GM13976 (cell line): ENCODE results near the gene GCHFR.

Experiments used
- DNase-seq: peaks from one replicate; pipeline ENCODE4 v3.0.0; 2012; ENCODE audit warnings: low spot score
- in situ Hi-C: fragments of 300-500 bp; cut with MboI; formaldehyde crosslinking; loops from one replicate; pipeline ENCODE4 v1.12.0; 2022; ENCODE audit warnings: low sequenced_read_pairs, mixed read lengths, inconsistent platforms; ENCODE audit not compliant: unreplicated experiment
- TF ChIP-seq, protein P1 (sequence below): IDR thresholded peaks from 2 replicates; pipeline ENCODE4 v1.5.1; 2012; ENCODE audit warnings: borderline replicate concordance, mild to moderate bottlenecking; ENCODE audit not compliant: insufficient read depth; ENCODE audit errors: extremely low read depth, missing control alignments, control extremely low read depth

Gene GCHFR

DNA sequence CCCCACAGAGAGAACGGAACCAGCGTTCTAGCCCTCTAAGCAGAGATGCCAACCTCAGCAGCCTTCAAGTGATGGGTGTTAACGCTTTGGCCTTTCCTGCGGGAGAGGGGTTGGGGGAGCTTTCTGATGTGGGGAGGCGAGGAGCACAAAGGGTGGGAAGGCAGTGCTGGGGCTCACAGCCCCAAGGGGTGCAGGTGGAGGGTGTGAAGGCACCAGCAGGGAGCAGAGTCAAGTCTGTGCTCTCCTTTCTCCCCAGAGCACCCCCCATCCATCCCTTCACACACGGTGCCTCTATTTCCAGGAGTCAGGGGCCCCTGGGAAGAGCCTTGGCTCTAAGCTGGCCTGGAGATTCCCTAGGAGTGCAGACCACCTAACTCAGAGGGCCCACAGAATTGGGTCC is 10.0 kb downstream of the GCHFR start:
- in situ Hi-C loops = no loop called here
- TF ChIP-seq, protein P1, sequence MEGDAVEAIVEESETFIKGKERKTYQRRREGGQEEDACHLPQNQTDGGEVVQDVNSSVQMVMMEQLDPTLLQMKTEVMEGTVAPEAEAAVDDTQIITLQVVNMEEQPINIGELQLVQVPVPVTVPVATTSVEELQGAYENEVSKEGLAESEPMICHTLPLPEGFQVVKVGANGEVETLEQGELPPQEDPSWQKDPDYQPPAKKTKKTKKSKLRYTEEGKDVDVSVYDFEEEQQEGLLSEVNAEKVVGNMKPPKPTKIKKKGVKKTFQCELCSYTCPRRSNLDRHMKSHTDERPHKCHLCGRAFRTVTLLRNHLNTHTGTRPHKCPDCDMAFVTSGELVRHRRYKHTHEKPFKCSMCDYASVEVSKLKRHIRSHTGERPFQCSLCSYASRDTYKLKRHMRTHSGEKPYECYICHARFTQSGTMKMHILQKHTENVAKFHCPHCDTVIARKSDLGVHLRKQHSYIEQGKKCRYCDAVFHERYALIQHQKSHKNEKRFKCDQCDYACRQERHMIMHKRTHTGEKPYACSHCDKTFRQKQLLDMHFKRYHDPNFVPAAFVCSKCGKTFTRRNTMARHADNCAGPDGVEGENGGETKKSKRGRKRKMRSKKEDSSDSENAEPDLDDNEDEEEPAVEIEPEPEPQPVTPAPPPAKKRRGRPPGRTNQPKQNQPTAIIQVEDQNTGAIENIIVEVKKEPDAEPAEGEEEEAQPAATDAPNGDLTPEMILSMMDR = no peak
- DNase-seq = no peak

DNA sequence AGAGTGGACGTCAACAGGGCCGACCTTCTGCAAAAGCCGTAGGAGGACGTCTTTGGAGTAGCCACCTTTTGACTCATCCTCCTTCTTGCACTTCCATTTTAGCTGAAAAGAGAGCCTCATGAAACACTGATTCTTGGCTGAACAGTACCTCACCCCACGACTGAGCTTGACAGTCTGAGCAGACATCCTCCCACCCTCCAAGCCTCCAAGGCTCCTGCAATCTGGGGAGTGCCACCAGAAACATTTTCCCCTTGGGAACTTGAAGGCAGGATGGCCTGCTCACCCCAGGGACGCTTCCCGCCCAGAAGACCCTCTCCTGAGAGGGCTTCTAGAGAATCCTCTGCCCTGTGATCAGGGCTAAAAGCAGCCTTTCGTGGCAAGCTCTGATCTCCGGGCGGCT is 11.1 kb downstream of the GCHFR start:
- no peak for DNase-seq
- in situ Hi-C loops = no loop called here
- TF ChIP-seq, protein P1 = no peak

DNA sequence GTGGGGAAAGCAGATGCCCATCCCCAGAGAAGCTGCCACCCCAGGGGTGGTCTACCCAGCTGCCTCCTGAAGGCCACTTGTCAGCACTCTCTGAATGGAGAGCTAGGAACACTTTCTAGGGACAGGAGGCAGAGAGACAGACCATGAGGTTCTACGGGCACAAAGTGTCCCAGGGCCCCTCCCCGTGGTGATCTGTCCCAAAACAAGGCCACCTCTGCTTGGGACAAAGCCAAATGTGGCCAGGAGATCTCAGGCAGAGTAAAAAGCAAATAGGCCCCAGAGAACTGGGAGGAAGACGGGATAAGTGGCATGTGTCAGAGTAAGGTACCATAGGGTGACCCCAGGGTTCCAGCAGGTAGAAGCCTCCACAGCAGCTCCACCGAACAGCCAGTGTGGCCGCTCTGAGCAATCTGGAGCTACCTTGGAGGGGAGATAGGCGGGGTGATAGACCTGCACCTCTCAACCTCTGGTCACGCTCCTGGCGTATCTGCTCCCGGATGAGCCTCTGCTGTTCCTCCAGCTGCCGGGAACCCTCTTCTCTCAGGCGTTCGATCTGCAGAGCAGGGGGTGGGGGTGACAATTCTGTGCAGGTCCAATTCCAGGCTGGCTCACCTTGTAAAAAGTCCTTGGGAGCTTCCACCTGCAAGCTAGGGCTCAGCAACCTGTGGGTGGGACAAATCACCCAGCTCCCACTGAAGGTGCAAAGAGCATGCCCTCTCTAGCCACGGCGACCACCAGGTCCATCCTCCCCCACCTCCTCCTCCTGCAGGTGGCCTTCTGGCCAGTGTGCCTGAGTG is 12.1 kb downstream of the GCHFR start:
- in situ Hi-C loops = no loop called here
- DNase-seq = no peak
- TF ChIP-seq, protein P1 = no peak

DNA sequence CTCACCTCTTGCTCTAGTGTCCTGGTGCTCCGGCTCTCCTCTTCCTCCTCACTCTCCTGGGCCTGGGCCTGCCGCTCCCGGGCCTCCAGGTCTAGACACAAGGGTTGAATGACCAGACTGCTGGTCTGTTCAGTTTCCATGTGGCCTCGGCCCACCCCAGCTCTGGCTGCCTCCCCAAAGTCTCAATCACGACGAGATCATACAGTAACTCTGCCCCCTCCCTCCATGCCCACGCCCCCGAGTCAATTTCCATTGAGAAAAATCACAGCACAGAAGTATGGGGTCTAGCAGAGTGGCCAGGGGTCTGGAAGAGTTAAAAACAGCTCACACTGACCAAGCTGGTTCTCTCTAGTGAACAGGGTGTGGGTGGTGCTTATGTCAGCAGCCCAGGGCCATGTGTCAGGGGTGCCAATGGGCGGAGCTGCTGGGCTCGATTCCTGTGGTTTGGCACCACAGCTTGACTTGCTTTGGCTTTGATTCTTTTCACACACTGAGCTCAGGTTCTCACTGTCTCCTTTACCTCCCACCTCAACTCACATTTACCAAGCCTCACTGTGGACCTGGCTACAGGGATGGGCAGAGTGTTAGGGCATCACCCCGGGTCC is 12.8 kb downstream of the GCHFR start:
- TF ChIP-seq, protein P1 = no peak
- in situ Hi-C loops = no loop called here

DNA sequence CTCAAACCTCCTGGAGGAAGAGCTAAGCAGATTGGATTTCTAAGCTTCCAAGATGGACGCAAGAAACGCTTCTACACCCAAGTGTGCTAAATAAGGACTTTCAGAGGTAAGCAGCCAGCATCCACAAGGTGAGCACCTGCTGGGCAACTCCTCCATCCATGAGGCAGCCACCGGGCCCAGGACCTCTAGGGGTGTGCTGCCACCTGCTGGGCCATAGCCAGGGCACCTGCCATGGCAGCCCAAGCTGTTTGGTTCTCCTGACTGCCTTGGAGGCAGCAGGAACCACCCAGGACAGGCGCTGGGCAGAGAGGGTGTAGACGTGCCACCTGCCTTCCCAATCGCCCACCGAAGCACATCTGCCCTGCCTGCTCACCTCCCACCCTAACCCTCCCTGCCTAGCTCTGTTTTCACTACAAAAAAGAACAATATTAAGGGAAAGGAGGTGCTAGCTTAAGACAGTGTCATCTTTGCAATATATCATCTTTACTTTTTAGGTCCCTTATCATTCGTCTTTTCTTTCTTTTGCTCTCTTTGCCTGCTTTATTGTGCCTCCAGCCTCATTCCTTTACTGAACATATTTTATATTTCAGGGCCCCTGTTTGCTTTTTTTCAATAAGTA is 18.9 kb downstream of the GCHFR start:
- peak; percentile 83 for DNase-seq
- in situ Hi-C loops = no loop called here
- TF ChIP-seq, protein P1 = peak; percentile 93

More for the DNA sequence above, 12.8 kb downstream of the GCHFR start:
- no peak for DNase-seq

DNA sequence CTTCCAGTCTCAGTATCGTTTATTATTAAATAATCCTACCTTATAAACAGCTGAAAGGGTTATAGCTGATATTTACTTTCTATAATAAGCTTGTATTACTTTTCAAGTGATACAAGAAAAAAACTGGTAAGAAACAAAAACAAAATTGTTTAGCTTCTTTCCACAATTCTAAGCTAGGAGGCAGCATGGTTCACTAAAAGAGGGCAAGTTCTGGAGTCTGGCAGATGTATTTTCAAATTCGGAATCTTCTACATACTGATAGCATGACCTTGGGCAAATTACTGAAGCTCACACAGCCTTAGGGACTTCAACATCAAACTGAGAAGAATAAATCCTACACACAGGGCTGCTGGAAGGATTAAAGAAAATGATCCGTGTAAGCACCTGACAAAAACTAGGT is 21.3 kb downstream of the GCHFR start:
- in situ Hi-C loops = no loop called here
- DNase-seq = no peak
- TF ChIP-seq, protein P1 = no peak
